HG03135 (cell line): Measurements from ENCODE around the gene AGBL3.
"Not testable (repeated sequence)": the region's sequence is repeated elsewhere in the genome, so short reads cannot be mapped to it uniquely, and the experiment has no call there.

Experiments used
- ATAC-seq: cut with Tn5 transposase; IDR thresholded peaks from one replicate; pipeline ENCODE4 v1.9.1; 2021; ENCODE audit warnings: mild to moderate bottlenecking, moderate library complexity; ENCODE audit not compliant: unreplicated experiment

Gene AGBL3

DNA sequence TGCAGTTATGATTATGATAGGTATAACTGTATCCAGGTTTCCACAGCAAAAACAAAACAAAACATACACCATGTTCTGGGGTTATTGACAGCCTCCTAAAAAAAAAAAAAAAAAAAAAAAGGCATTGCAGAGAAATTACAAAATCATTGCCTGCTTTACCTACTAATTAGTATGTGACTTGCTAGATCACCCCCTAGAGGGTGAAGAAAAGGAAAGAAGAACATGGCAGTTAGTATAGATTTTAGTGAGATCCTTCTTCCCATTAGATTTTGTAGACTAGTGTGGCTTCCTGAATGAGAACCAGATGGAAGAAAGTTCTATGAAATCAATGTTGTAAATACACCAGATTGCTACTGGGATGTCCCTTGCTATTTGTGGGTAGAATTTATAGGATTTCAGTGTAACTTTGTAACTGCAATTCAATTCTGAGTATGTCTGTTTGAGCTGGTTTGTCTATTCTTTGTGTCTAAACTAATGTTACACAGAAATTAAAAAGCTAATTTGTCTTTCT is 24.0 kb upstream of the AGBL3 start:
- no peak for ATAC-seq

DNA sequence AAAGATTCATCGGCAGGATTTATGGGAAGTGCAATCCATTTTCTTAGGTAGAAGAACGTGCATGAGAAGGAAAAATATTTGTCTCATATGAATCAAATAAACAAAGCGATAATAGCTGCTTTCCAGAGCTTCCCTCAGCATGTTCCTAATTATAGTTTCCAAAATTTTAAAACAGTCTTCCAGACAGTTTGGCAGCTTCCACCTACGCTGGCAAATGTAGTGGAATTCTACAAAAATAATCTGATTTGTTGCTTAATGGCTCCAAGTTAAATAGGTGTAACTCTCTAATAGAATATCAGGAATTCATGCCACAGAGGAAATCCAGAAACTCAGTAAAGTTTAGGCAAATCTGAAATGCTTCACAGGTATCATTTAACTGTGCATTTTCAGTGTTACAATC is 23.3 kb upstream of the AGBL3 start:
- no peak for ATAC-seq

DNA sequence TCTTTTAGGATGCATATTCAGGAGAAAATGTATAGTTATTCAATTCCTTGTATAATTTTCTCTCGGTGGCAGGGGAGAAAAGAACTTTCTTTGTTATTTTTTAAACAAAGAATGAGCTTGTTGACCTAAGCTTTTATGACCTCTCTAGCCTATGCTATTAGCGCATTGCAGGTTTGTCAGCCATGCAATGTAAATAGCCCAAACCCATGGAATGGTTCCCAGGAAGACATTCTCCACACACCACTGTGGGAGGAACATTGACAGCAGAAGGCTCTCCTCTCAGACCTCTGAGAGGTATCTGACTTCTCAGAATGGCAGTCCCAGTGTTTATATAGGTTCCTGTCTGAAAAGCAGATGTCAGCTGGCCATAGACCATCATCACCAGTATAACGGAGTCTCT is 19.6 kb upstream of the AGBL3 start:
- ATAC-seq: no peak

DNA sequence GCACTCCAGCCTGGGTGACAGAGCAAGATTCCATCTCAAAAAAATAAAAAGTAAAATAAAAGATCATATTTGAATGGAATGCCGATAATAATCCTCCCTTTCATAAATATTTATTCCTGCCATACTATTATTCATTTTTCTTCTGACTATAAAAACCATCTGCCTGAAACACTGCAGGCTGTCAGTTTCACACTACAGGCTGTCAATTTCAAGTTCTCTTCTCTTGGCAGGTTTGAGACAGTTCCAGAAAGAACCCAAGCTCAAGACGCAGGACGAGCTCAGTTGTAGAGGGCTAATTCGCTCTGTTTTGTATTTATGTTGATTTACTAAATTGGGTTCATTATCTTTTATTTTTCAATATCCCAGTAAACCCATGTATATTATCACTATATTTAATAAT is 18.2 kb upstream of the AGBL3 start:
- ATAC-seq: no peak

DNA sequence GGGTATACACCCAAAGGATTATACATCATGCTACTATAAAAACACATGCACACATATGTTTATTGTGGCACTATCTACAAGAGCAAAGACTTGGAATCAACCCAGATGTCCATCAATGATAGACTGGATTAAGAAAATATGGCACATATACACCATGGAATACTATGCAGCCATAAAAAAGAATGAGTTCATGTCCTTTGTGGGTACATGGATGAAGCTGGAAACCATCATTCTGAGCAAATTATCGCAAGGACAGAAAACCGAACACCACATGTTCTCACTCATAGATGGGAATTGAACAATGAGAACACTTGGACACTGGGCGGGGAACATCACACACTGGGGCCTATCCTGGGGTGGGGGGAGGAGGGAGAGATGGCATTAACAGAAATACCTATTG is 4.7 kb upstream of the AGBL3 start:
- not testable (repeated sequence) for ATAC-seq

DNA sequence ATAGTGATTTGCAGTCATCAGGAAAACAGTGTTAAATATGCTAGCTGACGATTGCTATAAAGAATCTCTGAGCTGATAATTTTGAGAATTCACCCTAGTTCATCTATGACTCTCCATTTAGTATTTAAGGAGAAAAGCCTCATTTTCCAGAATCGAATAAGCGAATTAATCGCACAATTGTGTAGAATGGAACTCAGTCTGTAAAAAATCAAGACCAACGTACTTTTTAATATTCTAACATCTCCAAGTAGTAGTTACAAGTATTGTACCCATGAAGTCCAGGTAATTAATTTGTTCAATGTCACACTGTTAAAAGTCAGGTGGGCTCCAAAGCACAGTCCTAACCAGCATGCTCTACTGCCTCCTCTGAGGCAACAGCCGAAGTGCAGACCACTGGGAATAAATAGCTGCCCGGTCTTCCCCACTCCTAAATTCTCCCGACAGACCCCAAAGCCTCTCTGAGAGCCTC is 380 bp upstream of the AGBL3 start:
- peak; percentile 45 for ATAC-seq

DNA sequence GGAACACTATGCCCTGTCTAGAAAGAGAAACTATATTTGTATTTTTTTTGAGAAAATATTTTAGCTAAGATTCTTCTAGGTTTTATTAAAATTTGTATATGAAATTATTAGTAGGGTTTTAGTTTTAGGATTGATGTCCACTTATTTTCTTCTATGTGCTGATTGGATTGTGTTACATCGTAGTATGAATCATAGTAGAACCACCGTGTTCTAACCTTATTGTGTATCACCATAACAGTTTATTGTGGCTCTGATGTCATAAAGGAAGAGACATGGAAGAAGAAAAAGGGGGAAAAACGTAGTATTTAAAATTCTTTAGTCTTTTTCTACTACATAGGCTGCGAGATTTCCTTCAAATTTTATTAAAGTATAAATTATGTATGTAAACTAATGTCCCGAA is 1.9 kb downstream of the AGBL3 start:
- ATAC-seq: no peak

DNA sequence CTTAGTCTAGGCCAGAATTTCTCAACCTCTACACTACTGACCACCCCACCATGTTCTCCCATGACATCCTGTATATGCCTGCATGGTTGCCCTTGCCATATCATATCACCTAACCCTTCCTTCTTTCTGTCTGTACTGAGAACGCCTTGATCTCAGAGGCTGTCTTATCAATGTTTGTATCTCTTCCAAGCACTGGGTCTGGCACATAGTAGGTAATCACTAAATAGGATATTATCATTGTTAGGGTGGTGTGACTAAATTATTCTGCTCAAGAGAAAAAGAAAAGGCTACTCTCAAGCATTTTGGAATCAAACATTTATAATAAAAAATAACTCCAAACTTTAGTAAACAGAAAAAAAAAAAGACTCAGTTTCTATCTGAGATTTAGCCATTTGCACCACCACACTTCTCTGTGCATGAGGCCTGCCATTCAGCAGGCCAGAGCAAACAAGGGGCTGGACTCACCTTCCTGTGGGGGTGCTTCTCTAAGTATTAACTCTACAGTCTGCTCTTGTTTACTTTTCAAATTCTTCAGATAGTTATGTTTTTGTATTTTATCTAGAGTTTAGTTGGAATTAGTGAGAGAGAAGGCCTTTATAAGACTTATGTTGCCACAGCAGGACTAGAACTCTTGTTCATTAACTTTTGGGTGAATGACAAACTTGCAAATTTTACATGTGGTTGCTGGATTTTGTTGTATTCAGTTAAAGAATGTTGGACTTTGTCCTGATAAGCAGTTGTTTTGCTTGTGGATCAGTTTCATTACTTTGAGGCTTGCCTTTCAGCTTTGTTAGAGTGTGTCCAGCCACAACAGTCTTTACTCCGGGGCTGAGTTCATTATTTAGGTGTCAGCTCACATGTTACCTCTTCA is 5.4 kb downstream of the AGBL3 start:
- ATAC-seq: no peak

DNA sequence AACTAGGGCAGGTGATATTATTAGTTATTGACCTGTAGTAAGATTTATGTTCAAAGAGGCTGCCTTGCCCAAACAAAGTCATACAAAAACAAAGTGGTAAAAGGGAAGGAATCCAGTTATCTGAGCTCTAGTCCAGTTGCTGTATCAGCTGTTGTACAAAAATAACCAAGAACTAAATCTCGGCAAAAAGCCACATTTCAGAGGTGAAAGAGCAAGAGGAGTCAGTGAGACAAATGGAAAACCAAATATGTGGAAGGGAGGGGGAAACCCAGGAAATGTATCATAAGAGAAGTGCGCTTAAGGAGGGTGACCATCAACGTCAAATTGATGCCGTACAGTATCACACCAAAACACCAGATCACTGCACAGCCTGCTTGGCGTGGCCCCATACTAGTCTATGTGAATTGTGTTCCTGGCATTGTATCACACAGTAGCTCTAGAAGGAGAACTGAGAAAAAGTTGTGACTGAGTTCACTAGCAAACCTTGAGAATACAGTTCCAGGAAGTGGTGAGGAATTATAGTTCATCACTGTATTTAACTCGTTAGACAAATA is 6.4 kb downstream of the AGBL3 start:
- ATAC-seq: peak; percentile 62

DNA sequence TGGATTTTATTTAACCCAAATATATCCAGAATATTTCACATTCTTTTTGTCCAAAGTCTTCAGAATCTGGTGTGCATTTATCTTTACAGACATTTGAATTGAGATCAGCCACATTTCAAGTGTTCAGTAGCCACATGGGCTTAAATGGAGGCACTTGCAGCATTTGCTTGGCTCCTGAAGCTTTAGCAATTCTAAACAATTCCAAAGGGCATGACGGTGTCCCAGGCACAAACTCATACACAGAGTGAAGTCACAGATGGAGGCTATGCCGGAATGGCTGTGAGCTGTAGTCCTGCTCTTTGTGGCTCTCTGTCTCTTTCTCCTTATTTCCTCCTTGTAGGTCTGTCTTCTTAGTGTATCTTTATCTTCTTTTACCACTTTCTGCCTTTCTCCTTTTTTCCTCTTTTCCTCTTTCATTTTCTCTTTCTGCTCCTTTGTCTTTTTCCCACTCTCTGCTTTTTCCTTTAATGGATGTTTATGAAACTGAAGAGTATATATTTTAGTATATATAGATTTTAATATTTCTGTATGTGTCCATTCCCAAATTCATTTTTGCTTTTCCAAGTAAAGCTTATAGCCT is 7.7 kb downstream of the AGBL3 start:
- no peak for ATAC-seq

DNA sequence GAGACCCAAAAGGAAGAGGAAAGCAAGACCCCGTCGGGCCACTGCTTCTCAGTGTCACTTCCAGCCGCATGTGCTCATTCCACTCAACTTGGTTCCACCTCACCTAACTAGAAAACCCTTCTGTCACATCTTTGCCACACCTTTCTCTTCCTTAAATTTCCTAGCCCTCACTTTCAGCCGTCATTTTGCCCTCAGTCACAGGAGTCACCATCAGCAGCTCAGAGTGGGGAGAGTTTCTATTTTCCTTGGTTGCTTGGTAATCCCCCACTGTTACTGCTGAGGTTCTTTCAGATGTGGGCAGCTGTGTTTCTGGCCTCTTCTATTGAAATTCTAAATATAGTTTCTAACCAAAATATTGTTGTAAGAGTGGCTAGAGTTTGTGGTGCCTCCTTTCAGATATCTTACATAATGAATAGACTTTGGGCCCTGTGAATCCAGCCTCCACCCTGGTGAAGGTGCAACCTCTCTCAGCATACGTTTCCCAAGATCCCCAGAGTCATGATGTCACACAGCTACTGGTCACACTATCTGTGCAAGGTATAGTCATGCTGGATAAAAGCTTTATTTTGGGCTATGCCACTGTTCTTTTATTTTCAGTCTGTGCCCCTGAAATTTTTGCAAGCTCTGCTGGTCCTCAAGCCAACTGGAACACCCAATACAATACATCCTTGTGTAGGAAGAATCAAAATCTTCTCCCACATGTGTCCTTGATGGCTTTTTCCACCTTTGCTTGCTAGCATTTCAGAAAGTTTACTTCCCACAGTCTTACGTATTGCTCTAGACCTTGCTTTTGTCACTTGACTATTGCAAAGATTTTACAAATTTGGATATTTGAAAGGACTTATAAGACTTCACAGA is 9.2 kb downstream of the AGBL3 start:
- ATAC-seq: peak; percentile 42

DNA sequence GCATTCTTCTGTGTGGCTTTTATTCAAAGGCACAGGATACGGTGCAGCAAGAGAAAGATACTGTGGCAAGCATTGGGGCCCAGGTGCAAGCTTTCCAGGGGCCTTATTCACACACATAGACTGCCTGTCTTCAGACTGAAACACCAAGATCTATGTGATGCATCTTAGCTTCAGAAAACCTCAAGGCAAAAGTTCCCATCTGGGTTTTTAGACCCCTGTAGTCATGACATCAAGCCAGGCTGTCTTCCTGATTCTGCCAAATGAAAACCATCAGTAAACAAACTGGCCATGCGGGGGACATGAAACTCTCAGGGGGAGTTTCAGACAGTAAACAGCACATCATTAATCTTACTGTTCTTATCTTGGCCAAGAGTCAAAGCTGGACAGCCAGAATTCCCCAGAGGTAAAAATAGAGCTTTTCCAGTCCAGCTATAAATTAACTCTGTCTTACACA is 9.8 kb downstream of the AGBL3 start:
- ATAC-seq: peak; percentile 43

DNA sequence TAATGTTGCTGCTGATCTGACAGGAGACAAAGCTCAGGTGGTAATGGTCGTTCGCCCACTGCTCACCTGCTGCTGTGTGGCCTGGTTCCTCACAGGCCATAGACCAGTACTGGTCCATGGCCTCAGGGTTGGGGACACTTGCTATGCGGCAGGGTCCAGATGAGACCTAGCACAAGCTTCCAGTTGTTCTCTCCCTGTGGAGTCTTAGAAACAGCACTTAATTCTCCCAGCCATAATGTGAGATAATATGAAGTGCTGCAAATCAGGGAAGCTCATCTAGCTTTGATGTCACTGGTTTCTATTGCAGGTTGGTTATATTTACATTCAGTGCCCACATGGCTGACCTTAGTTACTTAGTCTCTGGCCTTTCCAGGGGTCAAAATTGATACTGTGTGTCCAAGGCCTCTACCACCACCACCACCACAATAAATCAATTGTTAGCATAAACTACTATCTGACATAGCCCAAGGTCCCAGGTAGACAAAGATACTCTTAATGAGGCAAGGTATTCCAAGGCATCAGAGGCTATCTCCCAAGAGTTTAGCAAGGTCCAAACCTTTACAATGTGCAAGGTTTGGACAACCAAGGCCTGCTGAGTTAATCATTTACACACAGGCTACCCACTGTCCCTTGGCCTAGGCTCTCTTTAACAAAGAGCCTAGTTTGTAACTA is 11.0 kb downstream of the AGBL3 start:
- ATAC-seq: no peak

DNA sequence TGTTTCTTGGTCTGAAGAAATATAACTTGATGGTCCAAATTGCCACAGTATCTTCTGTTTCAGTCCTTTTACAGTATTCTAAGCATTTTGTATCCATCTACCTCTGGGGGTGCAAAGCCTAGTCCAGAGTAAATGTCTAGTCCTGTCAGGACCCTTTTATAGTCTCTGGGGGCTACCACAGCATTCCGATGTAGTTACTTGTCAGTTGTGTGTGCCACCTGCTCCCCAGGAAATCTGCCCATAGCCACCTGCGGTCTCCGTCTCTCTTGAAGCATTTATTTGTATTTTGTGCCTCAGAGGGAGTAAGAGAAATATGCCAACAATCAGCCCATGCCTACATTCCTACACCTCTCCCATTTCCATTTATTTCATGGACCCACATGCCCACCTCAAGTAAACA is 12.8 kb downstream of the AGBL3 start:
- ATAC-seq: no peak

DNA sequence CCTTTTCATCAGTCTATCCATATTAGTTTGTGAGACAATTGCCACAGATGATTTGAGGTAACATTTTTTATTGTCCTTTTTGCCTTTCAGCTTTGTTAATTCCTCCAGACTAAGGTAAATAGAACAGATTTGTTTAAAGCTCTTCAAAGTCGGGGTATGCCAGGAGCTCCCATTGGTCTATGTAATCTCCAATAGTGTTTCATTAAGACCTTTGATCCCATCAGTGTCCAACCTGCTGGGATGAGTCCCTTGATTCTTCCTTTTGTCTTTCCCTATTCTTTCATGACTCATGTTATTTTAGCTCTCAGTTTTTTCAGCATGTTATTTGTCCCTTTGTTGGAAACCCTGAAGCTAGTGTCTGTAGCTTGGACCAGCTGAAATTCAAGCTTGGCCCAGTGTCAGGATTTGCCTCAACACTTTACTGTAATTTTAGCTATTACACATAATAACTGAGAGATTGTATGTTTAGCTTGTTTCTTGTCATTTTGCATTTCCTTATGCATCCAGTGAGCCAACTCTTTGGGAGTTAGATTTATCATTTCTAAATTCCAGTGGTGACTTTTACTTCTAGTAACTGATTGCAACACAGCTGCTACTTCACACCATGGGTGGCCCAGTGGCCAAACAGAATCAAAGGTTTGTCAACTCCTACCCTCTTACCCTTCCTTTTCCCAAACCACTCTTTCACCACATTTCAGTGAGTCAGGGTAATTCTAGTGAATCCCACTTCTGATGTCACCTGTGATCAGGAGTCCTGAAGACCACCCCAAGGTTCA is 15.3 kb downstream of the AGBL3 start:
- ATAC-seq: no peak

DNA sequence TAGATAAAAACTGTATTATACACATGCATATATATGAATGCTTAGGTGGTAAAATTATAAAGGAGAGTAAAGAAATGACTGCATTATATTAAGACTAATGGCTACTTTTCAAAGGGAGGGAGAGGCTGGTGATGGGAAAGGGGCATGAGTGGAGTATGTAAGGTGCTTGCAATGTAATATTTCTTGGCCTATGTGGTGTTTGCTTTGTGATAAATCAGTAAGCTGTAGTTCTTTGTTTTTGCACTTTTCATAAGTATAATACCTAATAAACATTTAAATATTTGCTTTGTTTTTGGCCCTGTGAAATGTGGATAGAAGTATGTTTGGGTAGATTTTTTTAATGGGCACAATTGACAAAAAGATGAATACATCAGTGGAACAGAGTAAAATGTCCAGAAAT is 25.9 kb downstream of the AGBL3 start:
- ATAC-seq: no peak

DNA sequence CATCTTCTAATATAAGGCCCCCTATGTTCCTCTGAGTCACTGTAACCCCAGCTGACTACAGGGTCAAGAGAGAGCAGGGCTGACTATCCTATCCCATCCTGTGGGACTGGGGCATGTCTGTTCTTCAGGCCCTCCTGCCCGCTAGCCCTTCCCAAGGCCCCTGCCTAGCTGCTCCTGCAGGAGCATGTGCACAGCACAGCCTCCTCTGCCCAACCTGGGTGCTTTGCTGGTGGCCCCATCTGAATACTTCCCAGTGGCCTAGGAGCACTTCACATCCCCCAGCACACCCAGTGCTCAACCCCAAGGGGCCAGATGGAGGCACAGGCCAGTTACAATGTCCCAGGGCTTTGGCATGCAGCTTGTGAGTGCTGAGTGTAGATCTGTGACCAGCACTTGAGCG is 37.3 kb downstream of the AGBL3 start:
- no peak for ATAC-seq

DNA sequence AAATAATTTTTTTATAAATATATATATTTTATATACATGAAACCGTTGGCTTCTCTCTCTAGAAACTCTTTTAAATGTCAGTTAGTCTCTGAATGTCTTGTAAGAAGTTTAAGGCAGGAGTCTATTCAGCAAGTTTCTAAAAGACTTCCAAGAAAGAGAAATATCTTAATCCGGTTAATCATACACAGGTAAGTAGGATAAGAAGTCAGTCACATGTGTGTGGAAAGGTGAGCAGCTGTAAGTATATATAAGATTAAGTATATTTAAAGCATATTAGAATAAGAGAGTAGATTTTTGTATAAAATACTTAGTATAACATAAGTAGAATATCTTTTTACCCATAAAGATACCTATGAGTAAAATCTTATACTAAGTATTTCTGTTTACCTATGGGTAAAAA is 48.9 kb downstream of the AGBL3 start:
- ATAC-seq: no peak

DNA sequence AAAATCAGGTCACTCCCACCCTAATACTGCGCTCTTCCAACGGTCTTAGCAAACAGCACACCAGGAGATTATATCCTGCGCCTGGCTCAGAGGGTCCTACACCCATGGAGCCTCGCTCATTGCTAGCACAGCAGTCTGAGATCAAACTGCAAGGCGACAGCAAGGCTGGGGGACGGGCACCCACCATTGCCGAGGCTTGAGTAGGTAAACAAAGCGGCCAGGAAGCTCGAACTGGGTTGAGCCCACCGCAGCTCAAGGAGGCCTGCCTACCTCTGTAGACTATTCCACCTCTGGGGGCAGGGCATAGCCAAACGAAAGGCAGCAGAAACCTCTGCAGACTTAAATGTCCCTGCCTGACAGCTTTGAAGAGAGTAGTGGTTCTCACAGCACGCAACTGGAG is 80.7 kb downstream of the AGBL3 start:
- not testable (repeated sequence) for ATAC-seq

DNA sequence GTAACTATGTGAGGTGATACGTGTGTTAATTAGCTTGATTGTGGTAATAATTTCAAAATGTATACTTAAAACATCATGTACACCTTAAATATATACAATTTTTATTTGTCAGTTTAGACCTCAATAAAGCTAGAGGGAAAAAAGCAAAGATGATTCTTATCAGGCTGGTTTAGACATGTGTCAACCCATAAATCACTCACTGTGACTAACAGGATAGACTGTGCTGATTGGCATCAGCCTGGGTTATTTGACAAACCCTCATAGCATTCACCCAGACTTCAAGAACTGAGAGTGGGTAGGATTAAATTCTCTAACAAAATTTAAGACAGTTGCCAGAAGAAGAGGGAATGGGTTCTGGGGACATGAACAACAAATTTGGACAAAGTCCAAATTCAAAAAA is 87.8 kb downstream of the AGBL3 start:
- no peak for ATAC-seq
